HG02588 (cell line): ENCODE measurements around the gene CAMKK1.

Experiments used
- ATAC-seq: cut with Tn5 transposase; IDR thresholded peaks from one replicate; pipeline ENCODE4 v1.9.1; 2021; ENCODE audit warnings: mild to moderate bottlenecking, moderate library complexity; ENCODE audit not compliant: unreplicated experiment

Gene CAMKK1

GRCh38 chr17:3918372-3919122 lies 25.7 kb upstream of the CAMKK1 start:
- ATAC-seq = no peak

DNA sequence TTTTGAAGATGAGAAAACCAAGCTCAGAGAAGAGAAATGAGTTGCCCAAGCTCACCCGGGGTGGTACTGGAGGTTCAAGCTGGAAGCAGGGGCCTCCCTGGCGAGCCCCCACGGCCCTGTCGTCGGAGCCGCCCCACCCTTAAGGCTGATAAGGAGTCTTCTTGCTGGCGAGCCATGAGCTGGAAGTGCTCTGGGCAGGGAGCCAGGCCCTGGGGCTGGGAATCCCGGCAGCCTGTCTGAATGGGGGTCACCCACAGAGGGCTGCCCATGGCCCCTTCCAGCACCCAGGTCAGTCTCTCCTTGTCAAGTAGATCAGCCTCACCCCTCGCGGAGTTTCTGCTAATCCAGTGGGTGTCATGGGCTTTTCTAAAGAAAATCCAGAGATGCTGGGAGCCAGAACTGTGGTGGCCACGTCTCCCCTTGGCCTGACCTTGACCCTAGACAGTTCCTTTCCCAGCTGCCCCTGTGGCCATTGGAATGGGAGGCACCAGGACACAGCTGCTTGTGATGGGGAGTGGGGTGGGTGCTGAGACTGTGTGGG lies 24.6 kb upstream of the CAMKK1 start:
- no peak for ATAC-seq

DNA sequence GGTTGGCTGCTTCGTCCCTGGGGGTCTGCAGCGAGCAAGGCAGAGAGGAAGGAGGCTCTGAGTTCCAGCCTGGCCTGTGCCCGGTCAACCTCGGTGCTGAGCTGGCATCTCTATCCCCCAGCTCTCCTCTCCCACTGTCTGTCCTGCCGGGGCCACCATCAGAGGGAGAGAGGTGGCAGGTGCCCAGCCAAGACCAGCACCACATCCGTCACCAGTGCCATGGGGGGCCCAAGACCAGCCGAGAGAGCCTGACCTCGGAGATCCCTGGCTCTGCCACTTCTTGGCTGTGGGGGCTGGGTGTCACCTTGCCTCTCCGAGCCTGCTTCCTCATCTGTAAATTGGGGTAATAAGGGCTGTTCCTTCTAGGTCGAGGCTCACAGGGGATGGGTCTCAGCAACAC lies 24.0 kb upstream of the CAMKK1 start:
- no peak for ATAC-seq

DNA sequence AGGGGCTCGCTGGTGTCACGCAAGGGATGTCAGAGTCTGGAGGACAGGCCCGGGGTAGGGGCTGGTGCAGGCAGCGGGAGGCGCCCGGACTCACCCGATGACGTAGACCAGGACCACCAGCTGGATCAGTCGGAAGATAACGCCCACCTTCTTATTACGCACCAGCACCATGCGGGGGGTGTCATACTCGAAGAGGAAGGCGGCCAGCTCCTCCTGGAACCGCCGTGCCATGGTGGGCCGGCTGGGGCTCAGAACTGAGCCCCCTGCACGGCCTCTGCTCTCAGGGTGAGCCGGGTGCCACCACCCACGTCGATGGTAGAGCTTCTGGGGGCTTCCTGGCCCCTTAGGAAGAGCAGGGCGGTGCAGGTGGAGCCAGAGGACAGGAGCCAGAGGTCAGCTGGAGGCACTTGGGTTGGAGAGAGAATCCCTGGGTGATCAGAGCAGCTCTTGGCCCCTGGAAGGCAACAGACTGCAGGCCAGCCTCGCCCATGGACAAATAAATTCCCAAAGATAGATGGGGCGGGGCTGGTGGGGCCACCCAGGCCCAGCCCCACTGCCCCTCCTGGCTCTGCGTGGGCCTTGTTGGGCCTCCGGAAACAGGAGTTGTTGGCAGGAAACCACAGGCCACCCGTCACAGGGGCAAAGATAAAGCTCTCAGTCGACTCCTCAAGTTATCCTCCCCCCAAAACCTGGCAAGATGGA lies 23.3 kb upstream of the CAMKK1 start, which contains the start of gene P2RX1:
TSS of gene P2RX1 (minus strand) at position 471 of the 702 bp plus-strand sequence. CDS start at position 231, 240 bp downstream.
- ATAC-seq = no peak

- no peak for ATAC-seq
These were observed 22.7 kb upstream of the CAMKK1 start for GRCh38 chr17:3915581-3915994.

DNA sequence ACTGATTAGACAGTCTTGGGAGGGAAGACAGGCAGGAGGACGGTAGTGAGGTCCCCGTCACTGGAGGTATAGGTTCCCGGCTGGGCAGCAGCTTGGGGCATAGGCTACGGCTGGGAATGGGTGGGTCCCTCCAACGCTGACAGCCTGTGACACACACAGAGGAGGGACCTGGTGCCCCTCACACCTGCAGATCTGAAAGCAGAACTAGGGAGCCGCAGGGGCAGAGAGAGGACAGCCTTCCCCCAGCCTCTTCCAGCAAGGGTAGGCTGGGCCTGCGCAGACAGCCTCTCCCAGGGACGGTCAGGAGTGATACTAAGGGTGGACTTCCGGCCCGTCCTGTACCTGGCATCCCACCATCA lies 21.4 kb upstream of the CAMKK1 start:
- peak; percentile 40 for ATAC-seq

DNA sequence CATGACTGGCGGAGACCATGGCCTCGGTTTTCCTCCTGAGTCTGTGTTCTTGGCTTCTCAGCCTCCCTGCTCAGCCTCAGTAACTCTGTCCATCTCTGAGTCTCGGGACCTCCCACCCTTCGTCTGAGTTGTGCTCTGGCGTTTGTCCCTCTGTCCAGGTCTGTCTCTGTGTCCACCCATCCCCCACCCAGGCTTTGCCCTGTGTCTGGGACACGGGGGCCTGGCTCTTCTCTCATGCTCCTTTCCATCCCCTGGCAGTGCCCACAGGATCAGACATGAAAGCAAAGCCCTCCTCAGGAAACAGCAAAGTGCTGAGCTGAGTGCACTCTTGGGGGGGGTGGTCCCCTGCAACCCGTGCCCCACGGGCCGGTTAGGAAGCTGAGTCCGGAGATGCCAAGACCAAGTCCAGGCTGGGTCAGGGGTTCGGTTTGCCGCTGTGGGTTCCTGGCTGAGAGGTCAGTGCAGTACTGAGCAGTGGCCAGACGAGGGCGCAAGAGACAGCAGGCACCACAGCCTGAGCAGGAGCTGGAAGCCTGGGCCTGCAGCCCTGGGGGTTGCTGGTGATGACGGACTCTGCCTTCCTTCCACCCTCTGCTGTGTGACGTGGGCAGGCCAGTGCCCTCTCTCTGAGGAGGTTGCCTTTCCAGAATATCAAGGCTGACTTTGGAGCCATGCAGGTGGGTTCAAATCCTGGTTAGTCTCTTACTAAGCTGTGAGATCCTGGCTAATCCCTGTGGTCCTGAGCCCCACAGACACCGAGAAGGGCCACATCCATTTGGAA lies 20.9 kb upstream of the CAMKK1 start:
- ATAC-seq = peak; percentile 48

DNA sequence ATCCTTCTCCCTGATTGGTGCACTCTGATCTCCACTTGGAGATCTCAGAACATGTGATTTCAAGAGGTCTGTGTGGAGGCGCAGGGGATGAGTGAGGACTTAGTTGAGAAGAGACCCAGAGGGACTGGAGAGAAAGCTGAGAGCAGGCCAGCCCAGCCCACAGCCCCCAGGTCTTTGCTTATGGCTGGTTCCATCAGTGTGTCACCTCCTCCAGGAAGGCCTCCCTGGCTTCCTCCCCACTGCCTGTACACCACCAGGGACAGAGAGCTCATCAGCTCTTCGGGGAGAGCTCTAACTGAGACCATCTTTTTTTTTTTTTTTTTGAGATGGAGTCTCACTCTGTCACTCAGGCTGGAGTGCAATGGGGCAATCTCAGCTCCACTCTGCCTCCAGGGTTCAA lies 20.0 kb upstream of the CAMKK1 start:
- ATAC-seq = no peak

DNA sequence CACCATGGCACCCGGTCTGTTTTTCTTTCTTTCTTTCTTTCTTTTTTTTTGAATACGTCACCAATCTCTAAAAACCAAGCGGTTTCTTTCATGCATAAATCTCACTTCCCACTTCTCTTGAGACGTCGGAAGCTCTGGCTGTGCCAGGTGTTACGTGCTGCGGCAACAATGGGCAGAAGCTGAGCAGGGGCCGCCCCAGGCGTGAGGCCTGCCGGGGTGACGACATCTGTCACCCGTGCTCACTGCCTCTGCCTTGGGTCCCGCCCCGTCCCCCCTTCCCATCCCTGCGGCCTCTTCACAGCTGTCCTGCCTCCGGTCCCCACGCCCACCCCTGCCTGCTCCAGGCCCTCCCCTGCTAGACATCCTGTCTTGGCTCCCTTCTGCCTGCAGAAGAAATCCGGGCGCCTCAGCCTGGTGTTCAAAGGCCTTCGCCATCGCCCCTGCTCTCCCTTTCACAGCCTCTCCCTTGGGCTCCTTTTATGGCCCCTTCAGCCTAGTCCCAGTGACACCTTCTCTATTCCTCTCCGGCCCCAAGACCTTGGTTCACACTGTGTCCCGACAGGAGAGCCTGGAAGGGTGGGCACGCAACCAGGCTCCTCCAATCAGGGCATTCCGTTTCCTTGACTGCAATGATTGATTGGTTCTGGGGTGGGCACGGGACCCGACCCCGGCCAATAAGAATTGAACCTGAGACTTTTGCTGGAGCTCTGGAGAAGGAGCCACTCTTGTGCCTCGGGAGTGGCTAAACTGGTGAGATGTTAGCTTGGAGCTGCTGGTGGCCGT lies 18.6 kb upstream of the CAMKK1 start:
- peak; percentile 64 for ATAC-seq

DNA sequence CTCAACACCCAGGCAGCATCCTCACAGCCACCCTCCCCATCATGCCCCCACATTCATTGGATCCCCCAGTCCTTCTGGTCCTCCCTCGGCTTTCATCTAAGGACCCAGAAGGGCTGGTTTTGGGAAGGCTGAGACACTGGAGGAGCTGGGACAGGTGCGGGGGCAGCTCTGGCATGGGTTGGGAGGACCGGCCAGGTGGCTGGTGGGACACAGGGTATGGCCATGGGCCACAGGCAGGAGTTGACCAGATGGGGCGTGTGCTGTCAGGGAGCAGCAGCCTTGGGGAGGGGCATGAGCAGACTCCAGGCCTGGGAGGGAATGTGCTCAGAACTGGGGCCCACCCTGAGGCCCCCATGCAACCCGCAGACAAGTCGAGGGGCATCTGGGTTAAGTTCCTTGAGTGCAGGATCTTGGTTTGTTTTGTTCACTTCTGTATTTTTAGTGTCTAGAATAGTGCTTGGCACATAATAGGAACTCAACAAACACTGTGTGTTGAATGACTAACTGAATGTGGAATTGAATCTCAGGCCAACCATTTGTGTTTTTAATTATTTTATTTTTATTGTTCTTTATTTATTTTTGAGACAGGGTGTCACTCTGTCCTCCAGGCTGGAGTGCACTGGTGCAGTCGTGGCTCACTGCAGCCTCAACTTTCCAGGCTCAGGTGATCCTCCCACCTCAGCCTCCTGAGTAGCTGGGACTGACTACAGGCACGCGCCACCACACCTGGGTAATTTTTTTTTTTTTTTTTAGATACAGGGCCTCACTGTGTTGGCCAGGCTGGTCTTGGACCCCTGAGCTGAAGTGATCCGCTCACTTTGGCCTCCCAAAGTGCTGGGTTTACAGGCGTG lies 17.8 kb upstream of the CAMKK1 start:
- ATAC-seq = no peak

DNA sequence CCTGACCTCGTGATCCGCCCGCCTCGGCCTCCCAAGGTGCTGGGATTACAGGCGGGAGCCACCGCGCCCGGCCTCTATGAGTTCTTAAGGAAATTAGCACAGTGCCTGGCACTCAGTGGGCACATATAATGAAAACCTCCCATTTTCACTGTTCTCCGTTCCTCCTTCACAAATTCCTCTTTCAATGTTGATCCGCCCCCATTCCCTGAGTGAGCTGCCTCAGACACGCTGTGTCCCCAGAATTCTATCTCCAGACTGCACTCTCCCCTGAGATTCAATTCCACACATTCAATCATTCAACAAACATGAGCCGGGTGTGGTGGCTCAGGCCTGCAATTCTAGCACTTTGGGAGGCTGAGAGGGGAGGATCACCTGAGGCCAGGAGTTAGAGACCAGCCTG lies 16.4 kb upstream of the CAMKK1 start:
- no peak for ATAC-seq

GRCh38 chr17:3907483-3908216 lies 14.8 kb upstream of the CAMKK1 start:
- no peak for ATAC-seq

GRCh38 chr17:3906881-3907280 lies 14.0 kb upstream of the CAMKK1 start:
- no peak for ATAC-seq

GRCh38 chr17:3905017-3905520 lies 12.2 kb upstream of the CAMKK1 start:
- no peak for ATAC-seq

DNA sequence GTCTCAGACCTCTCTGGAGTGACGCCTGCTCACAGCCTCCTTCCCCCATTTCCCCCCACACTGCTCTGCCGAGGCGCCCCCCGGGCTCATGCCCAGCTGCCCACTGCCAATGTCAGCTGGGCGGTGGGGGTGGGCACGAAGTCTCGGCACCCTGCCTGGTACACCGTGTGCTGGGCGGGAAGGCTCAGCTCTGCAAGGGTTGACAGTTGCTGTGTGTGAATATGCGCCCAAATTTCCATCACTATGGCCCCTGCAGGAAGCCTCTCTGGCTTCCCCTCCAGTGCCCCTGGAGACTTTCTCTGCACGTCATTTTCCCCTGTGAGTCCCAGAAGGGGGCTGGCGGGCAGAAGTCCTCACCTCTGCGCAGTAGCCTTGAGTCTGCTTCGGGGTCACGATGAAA lies 11.6 kb upstream of the CAMKK1 start:
- ATAC-seq = no peak

DNA sequence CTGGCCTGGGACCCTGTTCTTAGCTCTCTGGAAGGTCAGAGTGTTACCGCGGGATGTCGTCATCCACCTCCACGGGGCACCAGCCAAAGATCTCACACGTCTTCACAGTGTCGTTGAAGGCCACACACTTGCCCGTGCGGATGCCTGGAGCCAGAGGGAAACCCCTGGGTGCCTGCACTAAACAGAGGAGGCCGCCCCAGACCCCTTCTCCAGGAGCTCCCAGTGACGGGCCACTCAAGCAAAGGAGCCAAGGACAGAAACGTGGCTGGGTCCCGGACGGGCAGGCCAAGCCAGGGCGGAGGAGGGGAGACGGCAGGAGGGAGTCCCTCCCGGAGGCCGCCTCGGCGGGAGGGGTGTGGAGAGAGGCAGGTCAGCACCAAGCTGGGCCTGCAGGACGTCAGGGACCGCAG lies 11.0 kb upstream of the CAMKK1 start:
- no peak for ATAC-seq

DNA sequence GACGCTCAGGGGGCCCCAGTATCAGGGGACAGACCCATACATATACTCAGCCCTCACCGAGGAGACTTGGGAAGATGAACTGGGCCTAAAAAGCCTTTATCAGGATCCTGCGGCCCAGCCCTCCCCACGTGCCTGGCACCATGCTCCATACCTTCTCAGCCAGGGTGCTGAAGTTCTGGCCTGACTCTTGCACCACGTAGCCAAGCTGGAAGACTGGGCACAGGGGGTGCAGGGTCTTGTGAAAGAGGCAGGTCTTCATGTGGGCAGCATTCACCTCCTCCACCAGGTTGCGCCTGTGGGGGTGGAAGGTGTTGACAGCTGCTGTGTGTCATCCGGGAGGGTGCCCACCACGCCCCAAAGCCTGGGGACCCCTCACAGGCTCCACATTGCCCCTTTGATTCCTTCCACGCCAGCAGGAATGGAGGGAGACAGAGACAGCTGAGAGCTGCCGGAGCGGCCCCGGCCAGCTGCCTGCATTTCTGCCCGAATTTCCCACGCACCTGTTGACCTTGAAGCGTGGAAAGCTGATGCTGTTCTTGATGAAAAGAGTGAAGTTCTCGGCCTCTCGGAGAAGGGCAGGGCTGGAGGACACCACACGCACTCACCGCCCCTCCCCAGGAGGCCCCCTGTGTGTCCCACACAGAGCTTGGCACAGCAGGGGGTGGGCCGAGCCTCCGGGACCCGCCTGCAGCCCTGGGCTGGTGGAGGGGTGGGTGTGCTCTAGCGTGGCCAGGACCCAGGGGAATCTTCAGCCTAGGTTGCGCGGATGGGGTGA lies 10.4 kb upstream of the CAMKK1 start:
- no peak for ATAC-seq

DNA sequence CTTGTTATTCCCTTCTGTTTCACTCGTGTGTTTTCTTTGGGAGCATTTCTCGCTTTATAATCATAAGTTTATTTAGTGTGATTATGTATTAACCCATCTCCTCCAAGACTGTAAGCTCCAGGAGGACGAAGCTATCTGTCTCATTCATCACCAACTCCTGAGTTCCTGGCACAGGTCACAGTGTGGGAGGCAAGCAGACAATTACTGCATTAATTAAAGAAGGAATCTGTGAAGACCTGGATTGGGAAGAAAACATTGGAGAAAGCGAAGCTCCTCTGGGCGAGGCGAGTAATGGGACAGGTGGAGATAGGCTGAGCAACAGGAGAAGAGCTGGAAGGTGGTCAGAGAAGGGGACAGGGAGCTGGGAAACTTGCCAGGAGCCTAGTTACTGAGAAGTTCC lies 7.8 kb upstream of the CAMKK1 start:
- no peak for ATAC-seq
